Ishikawa (cell line): Measurements from ENCODE around the gene CDH13.

Experiments used
- CEBPB ChIP-seq: IDR thresholded peaks from 2 replicates; pipeline ENCODE4 v1.6.1; 2012
- CREB1 ChIP-seq: IDR thresholded peaks from 2 replicates; pipeline ENCODE4 v1.6.1; 2012; ENCODE audit warnings: low read depth
- EGR1 ChIP-seq: IDR thresholded peaks from 2 replicates; pipeline ENCODE4 v1.6.1; 2012
- EP300 ChIP-seq: IDR thresholded peaks from 2 replicates; pipeline ENCODE4 v1.6.1; 2012; ENCODE audit warnings: borderline replicate concordance
- FOXM1 ChIP-seq: IDR thresholded peaks from 2 replicates; pipeline ENCODE4 v1.6.1; 2012; ENCODE audit warnings: low read depth, borderline replicate concordance
- NFIC ChIP-seq: IDR thresholded peaks from 2 replicates; pipeline ENCODE4 v1.6.1; 2012
- RAD21 ChIP-seq: IDR thresholded peaks from 2 replicates; pipeline ENCODE4 v1.6.1; 2012; ENCODE audit warnings: low read depth
- REST ChIP-seq: IDR thresholded peaks from 2 replicates; pipeline ENCODE4 v1.6.1; 2012; ENCODE audit warnings: low read depth, mild to moderate bottlenecking
- TAF1 ChIP-seq: IDR thresholded peaks from 2 replicates; pipeline ENCODE4 v1.6.1; 2012; ENCODE audit warnings: low read depth, mild to moderate bottlenecking
- TCF12 ChIP-seq: IDR thresholded peaks from 2 replicates; pipeline ENCODE4 v1.6.1; 2012; ENCODE audit warnings: low read depth
- TEAD4 ChIP-seq: IDR thresholded peaks from 2 replicates; pipeline ENCODE4 v1.6.1; 2012
- YY1 ChIP-seq: IDR thresholded peaks from 2 replicates; pipeline ENCODE4 v1.6.1; 2012; ENCODE audit warnings: low read depth
- ZBTB7A ChIP-seq: IDR thresholded peaks from 2 replicates; pipeline ENCODE4 v1.6.1; 2012; ENCODE audit warnings: low read depth
- TF ChIP-seq, protein P1 (sequence below): IDR thresholded peaks from 2 replicates; pipeline ENCODE4 v1.6.1; 2012
- TF ChIP-seq, protein P2 (sequence below): IDR thresholded peaks from 2 replicates; pipeline ENCODE4 v1.6.1; 2012

CDH13 gene

GRCh38 chr16:83013071-83013470 is 386.3 kb downstream of the CDH13 start:
- no peak for TF ChIP-seq EGR1
- no peak for TF ChIP-seq NFIC
- TF ChIP-seq, protein P1, sequence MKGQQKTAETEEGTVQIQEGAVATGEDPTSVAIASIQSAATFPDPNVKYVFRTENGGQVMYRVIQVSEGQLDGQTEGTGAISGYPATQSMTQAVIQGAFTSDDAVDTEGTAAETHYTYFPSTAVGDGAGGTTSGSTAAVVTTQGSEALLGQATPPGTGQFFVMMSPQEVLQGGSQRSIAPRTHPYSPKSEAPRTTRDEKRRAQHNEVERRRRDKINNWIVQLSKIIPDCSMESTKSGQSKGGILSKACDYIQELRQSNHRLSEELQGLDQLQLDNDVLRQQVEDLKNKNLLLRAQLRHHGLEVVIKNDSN = no peak
- no peak for TF ChIP-seq EP300
- no peak for TF ChIP-seq TEAD4
- TF ChIP-seq REST = no peak
- no peak for TF ChIP-seq FOXM1
- TF ChIP-seq, protein P2, sequence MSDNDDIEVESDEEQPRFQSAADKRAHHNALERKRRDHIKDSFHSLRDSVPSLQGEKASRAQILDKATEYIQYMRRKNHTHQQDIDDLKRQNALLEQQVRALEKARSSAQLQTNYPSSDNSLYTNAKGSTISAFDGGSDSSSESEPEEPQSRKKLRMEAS = no peak
- TF ChIP-seq CREB1 = no peak
- no peak for TF ChIP-seq TCF12
- no peak for TF ChIP-seq ZBTB7A
- TF ChIP-seq YY1 = no peak
- no peak for TF ChIP-seq RAD21
- TF ChIP-seq CEBPB = no peak
- TF ChIP-seq TAF1 = no peak

DNA sequence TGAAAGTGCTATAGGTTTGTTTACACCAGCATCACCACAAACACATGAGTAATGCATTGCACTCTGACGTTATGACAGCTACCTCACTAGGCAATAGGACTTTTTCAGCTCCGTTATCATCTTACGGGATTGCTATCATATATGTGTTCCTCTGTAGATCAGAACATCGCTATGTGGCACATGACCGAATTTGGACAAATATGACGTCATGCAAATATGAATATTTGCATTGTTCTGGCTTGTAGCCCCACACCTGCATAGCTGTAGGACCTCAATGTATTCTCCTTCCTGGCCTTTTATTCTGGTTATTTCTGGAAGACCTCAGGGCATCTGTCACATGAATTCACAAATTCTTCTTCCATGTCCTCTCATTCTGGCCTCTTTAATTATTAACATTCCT is 393.2 kb downstream of the CDH13 start:
- no peak for TF ChIP-seq EGR1
- TF ChIP-seq, protein P1 = no peak
- TF ChIP-seq NFIC = no peak

GRCh38 chr16:83021045-83021444 is 394.3 kb downstream of the CDH13 start:
- TF ChIP-seq TCF12 = no peak
- TF ChIP-seq, protein P1 = no peak
- TF ChIP-seq TEAD4 = no peak
- TF ChIP-seq CEBPB = no peak
- TF ChIP-seq FOXM1 = no peak
- TF ChIP-seq RAD21 = no peak
- TF ChIP-seq EGR1 = no peak
- TF ChIP-seq EP300 = no peak
- no peak for TF ChIP-seq REST
- TF ChIP-seq ZBTB7A = no peak
- no peak for TF ChIP-seq NFIC

- TF ChIP-seq TCF12 (no peak), YY1 (no peak), EGR1 (no peak), TAF1 (no peak), NFIC (no peak), EP300 (no peak), FOXM1 (no peak), TEAD4 (no peak), RAD21 (no peak), ZBTB7A (no peak), CEBPB (no peak), REST (no peak), CREB1 (no peak)
- TF ChIP-seq, protein P1 = no peak
- TF ChIP-seq, protein P2 = no peak
Observed at GRCh38 chr16:83021746-83022145, 395.0 kb downstream of the CDH13 start.
